ENCODE data around the gene RAX.

The RAX gene

DNA sequence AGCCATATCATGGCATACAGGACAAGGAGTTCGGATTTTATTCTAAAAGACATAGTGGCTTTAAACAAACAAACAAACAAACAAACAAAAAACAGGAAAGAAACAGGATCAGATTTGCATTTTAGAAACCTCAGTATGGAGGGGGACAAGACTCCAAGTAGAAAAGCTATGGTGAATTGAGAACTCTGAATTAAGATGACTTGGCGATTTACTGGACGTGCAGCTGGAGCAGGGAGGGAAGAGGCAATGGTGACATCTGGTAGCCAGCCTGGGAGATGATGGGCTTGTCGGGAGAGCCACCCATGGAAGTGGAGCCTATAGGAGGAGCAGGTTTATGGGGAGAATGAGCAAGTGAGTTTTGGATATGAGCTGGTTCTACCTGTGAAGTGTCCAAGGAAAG lies 32.0 kb upstream of the RAX start:
- Histone ChIP-seq H3K27me3 (ENCODE audit: insufficient read depth, low read length, poor library complexity, severe bottlenecking) (no peaks in the 10 kb centered on the region), H3K79me2 (ENCODE audit: insufficient read depth, low read length) (no peaks in the 10 kb centered on the region), H3K9me3 (ENCODE audit: insufficient read depth, low read depth, low read length) (no peaks in the 10 kb centered on the region), H3K4me1 (ENCODE audit: insufficient read depth, low read length, poor library complexity, severe bottlenecking) (no peaks in the 10 kb centered on the region), H3K9me2 (replicated peaks; ENCODE audit: low read depth, low read length) (no peaks in the 10 kb centered on the region), H3K4me2 (ENCODE audit: low read depth, low read length, poor library complexity, severe bottlenecking) (no peak overlapping the region), H4K20me1 (ENCODE audit: insufficient read depth, low read length, poor library complexity, severe bottlenecking) (no peaks in the 10 kb centered on the region), H3K36me3 (ENCODE audit: insufficient read depth, low read length) (no peaks in the 10 kb centered on the region), H2AFZ (ENCODE audit: low read length) (no peak overlapping the region), H3K9ac (ENCODE audit: low read depth, low read length, poor library complexity, severe bottlenecking) (no peak overlapping the region), H3F3A (ENCODE audit: low read depth) (no peaks in the 10 kb centered on the region), H3K4me3 (ENCODE audit: low read length, poor library complexity, severe bottlenecking) (no peak overlapping the region)
- TF ChIP-seq, protein P1, sequence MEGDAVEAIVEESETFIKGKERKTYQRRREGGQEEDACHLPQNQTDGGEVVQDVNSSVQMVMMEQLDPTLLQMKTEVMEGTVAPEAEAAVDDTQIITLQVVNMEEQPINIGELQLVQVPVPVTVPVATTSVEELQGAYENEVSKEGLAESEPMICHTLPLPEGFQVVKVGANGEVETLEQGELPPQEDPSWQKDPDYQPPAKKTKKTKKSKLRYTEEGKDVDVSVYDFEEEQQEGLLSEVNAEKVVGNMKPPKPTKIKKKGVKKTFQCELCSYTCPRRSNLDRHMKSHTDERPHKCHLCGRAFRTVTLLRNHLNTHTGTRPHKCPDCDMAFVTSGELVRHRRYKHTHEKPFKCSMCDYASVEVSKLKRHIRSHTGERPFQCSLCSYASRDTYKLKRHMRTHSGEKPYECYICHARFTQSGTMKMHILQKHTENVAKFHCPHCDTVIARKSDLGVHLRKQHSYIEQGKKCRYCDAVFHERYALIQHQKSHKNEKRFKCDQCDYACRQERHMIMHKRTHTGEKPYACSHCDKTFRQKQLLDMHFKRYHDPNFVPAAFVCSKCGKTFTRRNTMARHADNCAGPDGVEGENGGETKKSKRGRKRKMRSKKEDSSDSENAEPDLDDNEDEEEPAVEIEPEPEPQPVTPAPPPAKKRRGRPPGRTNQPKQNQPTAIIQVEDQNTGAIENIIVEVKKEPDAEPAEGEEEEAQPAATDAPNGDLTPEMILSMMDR (conservative IDR thresholded peaks at IDR 0.05; ENCODE audit: low read length): no peak
- no peak for TF ChIP-seq EZH2phosphoT487 (IDR thresholded peaks at IDR 0.05; ENCODE audit: borderline replicate concordance)

DNA sequence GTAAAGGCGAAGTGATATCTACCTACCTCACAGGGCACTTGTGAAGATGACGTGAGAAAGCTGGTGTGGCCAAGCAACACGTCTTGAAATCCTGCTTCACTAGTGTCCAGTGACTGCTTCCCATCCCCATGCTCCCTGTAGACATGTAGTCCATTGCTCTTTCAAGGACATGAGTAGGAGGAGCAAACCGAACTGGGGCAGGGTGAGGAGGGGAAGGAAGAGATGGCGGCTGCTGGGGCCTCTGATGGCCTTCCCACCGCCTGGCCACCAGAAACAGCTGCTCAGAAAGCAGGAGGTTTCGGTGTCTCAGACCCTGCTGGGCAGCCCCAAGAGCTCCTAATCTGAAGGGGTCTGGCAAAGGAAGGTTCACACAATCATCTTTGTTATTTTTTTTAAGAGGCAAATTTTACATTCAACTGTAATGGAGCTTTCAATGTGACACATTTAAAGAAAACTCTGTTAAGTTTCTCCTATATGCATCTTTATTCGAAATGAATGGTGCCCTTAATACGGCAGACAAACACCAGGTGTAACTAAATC lies 30.5 kb upstream of the RAX start:
- no peak for TF ChIP-seq EZH2phosphoT487 (IDR thresholded peaks at IDR 0.05; ENCODE audit: borderline replicate concordance)
- TF ChIP-seq, protein P1 (conservative IDR thresholded peaks at IDR 0.05; ENCODE audit: low read length): no peak
- Histone ChIP-seq H3K4me1 (ENCODE audit: insufficient read depth, low read length, poor library complexity, severe bottlenecking) (no peaks in the 10 kb centered on the region), H3K4me2 (ENCODE audit: low read depth, low read length, poor library complexity, severe bottlenecking) (no peak overlapping the region), H3K9me3 (ENCODE audit: insufficient read depth, low read depth, low read length) (no peaks in the 10 kb centered on the region), H3K4me3 (ENCODE audit: low read length, poor library complexity, severe bottlenecking) (no peak overlapping the region), H3K36me3 (ENCODE audit: insufficient read depth, low read length) (no peaks in the 10 kb centered on the region), H2AFZ (ENCODE audit: low read length) (no peak overlapping the region), H3F3A (ENCODE audit: low read depth) (no peaks in the 10 kb centered on the region), H3K9me2 (replicated peaks; ENCODE audit: low read depth, low read length) (no peaks in the 10 kb centered on the region), H3K9ac (ENCODE audit: low read depth, low read length, poor library complexity, severe bottlenecking) (no peak overlapping the region), H3K27me3 (ENCODE audit: insufficient read depth, low read length, poor library complexity, severe bottlenecking) (no peaks in the 10 kb centered on the region), H4K20me1 (ENCODE audit: insufficient read depth, low read length, poor library complexity, severe bottlenecking) (no peaks in the 10 kb centered on the region), H3K79me2 (ENCODE audit: insufficient read depth, low read length) (no peaks in the 10 kb centered on the region)

DNA sequence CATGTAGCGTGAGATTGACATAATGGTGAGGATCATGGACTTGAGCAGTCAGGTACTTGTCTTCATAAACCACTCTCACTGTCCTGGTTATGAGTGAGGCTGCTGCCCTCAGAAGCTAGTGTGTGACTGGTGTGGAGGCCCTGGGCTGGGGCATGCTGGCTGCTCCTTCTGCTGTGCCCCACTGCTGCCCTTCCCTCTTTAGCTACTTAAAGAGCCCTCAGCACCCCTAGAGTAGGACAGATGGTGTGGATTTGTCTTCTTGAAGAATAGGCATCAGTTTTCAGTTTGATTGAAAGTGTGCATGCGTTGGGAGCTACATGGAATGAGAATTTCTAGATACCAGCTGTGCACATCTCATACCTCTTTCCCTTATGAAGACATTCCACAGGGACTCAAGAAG lies 29.8 kb upstream of the RAX start:
- Histone ChIP-seq H3K4me3 (ENCODE audit: low read length, poor library complexity, severe bottlenecking) (no peak overlapping the region), H3K4me1 (ENCODE audit: insufficient read depth, low read length, poor library complexity, severe bottlenecking) (no peaks in the 10 kb centered on the region), H4K20me1 (ENCODE audit: insufficient read depth, low read length, poor library complexity, severe bottlenecking) (no peaks in the 10 kb centered on the region), H3K9me2 (replicated peaks; ENCODE audit: low read depth, low read length) (no peaks in the 10 kb centered on the region), H3K4me2 (ENCODE audit: low read depth, low read length, poor library complexity, severe bottlenecking) (no peak overlapping the region), H3F3A (ENCODE audit: low read depth) (no peaks in the 10 kb centered on the region), H3K27me3 (ENCODE audit: insufficient read depth, low read length, poor library complexity, severe bottlenecking) (no peaks in the 10 kb centered on the region), H3K36me3 (ENCODE audit: insufficient read depth, low read length) (no peaks in the 10 kb centered on the region), H2AFZ (ENCODE audit: low read length) (no peak overlapping the region), H3K9me3 (ENCODE audit: insufficient read depth, low read depth, low read length) (no peaks in the 10 kb centered on the region), H3K79me2 (ENCODE audit: insufficient read depth, low read length) (no peaks in the 10 kb centered on the region), H3K9ac (ENCODE audit: low read depth, low read length, poor library complexity, severe bottlenecking) (no peak overlapping the region)
- TF ChIP-seq EZH2phosphoT487 (IDR thresholded peaks at IDR 0.05; ENCODE audit: borderline replicate concordance): no peak
- TF ChIP-seq, protein P1 (conservative IDR thresholded peaks at IDR 0.05; ENCODE audit: low read length): no peak

All from Loucy (cell line).